Fibroblast of pulmonary artery (primary cell): ENCODE results near the gene ANKRD60.

Source experiments
- DNase-seq: peaks from one replicate; pipeline ENCODE4 v3.0.0-alpha.2; 2010; ENCODE audit warnings: low read depth
- H3K4me3 ChIP-seq: replicated peaks from 2 replicates; pipeline ENCODE4 v1.5.1; 2011; ENCODE audit warnings: low read depth, mild to moderate bottlenecking, control low read depth, low read length, moderate library complexity
- TF ChIP-seq, protein P1 (sequence below): IDR thresholded peaks from 2 replicates; pipeline ENCODE4 v1.5.1; 2011; ENCODE audit warnings: mild to moderate bottlenecking, control low read depth, low read length, inconsistent platforms; ENCODE audit errors: missing control alignments

The ANKRD60 gene

DNA sequence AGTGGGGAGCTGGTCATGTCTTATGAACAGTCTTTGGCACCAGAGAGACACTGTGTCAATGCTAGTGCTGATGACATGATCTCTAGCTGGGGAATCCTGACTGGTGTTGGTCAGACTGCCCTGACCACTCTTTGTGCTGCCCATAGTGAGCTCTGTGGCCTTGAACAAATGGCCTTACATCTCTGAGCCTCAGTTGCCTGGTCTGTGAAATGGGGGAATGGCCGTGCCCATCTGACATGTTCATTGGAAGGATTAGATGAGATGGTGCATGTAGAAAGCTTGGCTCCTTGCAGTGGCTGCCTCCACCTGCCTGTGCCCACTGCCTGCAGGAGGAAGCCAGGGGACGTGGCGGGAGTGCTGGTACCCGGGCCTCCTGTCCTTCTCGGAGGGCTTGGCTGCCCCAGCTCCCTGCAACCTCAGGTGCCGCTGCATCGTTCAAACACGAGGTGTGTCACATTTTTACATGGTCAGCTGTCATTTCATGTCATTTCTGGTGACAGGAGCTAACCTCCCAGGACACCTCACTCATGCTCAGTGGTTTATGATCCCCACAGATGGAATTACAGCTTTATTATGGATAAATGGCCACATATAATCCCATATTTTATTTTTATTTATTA is 45.8 kb downstream of the ANKRD60 start:
- H3K4me3 ChIP-seq, result no peak overlapping the region
- TF ChIP-seq, protein P1, sequence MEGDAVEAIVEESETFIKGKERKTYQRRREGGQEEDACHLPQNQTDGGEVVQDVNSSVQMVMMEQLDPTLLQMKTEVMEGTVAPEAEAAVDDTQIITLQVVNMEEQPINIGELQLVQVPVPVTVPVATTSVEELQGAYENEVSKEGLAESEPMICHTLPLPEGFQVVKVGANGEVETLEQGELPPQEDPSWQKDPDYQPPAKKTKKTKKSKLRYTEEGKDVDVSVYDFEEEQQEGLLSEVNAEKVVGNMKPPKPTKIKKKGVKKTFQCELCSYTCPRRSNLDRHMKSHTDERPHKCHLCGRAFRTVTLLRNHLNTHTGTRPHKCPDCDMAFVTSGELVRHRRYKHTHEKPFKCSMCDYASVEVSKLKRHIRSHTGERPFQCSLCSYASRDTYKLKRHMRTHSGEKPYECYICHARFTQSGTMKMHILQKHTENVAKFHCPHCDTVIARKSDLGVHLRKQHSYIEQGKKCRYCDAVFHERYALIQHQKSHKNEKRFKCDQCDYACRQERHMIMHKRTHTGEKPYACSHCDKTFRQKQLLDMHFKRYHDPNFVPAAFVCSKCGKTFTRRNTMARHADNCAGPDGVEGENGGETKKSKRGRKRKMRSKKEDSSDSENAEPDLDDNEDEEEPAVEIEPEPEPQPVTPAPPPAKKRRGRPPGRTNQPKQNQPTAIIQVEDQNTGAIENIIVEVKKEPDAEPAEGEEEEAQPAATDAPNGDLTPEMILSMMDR, result no peak
- DNase-seq, result no peak

- TF ChIP-seq, protein P1, result peak; percentile 53
- peak; percentile 20 for DNase-seq
- H3K4me3 ChIP-seq, result no peak overlapping the region
Observed at GRCh38 chr20:58179432-58180099, 48.9 kb downstream of the ANKRD60 start.

GRCh38 chr20:58179083-58179431 is 49.4 kb downstream of the ANKRD60 start:
- no peak overlapping the region for H3K4me3 ChIP-seq
- TF ChIP-seq, protein P1, result no peak
- DNase-seq, result no peak

GRCh38 chr20:58177799-58178198 is 50.7 kb downstream of the ANKRD60 start:
- TF ChIP-seq, protein P1, result no peak
- no peak overlapping the region for H3K4me3 ChIP-seq
- DNase-seq, result no peak

GRCh38 chr20:58175836-58176235 is 52.6 kb downstream of the ANKRD60 start:
- TF ChIP-seq, protein P1, result no peak
- no peak for DNase-seq
- no peak overlapping the region for H3K4me3 ChIP-seq

GRCh38 chr20:58175425-58175824 is 53.0 kb downstream of the ANKRD60 start:
- no peak for DNase-seq
- no peak overlapping the region for H3K4me3 ChIP-seq
- TF ChIP-seq, protein P1, result no peak
